SK-N-SH (cell line): Measurements from ENCODE around the gene FYCO1. TPM values are rescaled to one million over a fixed set of nuclear protein-coding genes. Genes with fewer than 3 reads are reported as not detected.

Source experiments
- CTCF ChIA-PET: fragments of 300-600, 350-600 bp; formaldehyde crosslinking; extraction: SDS; loops from one replicate; lab custom pipeline; 2021; lab: Yijun Ruan, JAX
- POLR2A ChIA-PET: fragments of 350-600 bp; sonication (Branson Sonifier 250); formaldehyde crosslinking; extraction: SDS; loops from one replicate; lab custom pipeline; 2020; ENCODE audit warnings: antibody characterized with exemption, inconsistent platforms; lab: Yijun Ruan, JAX
- DNase-seq: peaks from one replicate; pipeline ENCODE4 v3.0.0; 2012
- H2AFZ ChIP-seq: fragments of 200-600 bp; sonication (generic); 2 replicates; pipeline ENCODE4 v1.8.1; 2016; ENCODE audit warnings: antibody characterized with exemption, mild to moderate bottlenecking, low read depth
- H3F3A ChIP-seq: fragments of 200-600 bp; sonication (generic); replicated peaks from 2 replicates; pipeline ENCODE3; 2016; ENCODE audit warnings: antibody characterized with exemption, mild to moderate bottlenecking; ENCODE audit not compliant: insufficient read depth
- H3K27ac ChIP-seq, 2 experiments: fragments of 200-500 bp in 1 of 2; fragments of 200-600 bp in 1 of 2; sonication (Bioruptor generic) in 1 of 2; sonication (generic), shearing (Covaris generic) in 1 of 2; 2 replicates each; pipeline versions ENCODE4 v1.5.1 to v1.6.1; 2014 to 2016; ENCODE audit warnings: low read depth in 2 of 2, inconsistent platforms in 1 of 2, low read length in 1 of 2, mild to moderate bottlenecking in 1 of 2, mixed read lengths in 1 of 2
- H3K27me3 ChIP-seq: fragments of 200-600 bp; sonication (generic), shearing (Covaris generic); 2 replicates; pipeline ENCODE4 v1.6.1; 2016; ENCODE audit warnings: mixed run types; ENCODE audit not compliant: insufficient read depth
- H3K36me3 ChIP-seq, 2 experiments: fragments of 200-500 bp in 1 of 2; fragments of 200-600 bp in 1 of 2; sonication (Bioruptor generic) in 1 of 2; sonication (generic) in 1 of 2; replicated peaks in 1 of 2; 2 replicates each; pipeline versions ENCODE3 to v1.5.1; 2014 to 2016; ENCODE audit warnings: low read length in 1 of 2, mild to moderate bottlenecking in 1 of 2; ENCODE audit not compliant: insufficient read depth in 2 of 2, control insufficient read depth in 1 of 2
- H3K4me1 ChIP-seq, 2 experiments: fragments of 200-500 bp in 1 of 2; fragments of 200-600 bp in 1 of 2; sonication (Bioruptor generic) in 1 of 2; sonication (generic), shearing (Covaris generic) in 1 of 2; 2 replicates each; pipeline versions ENCODE4 v1.5.1 to v1.6.1; 2014 to 2016; ENCODE audit warnings: low read depth in 1 of 2, low read length in 1 of 2, mixed run types in 1 of 2; ENCODE audit not compliant: insufficient read depth in 2 of 2, control insufficient read depth in 1 of 2
- H3K4me2 ChIP-seq: fragments of 200-600 bp; sonication (generic), shearing (Covaris generic); 2 replicates; pipeline ENCODE4 v1.6.1; 2017; ENCODE audit warnings: mixed run types
- H3K4me3 ChIP-seq, 2 experiments: fragments of 200-500 bp in 1 of 2; fragments of 200-600 bp in 1 of 2; sonication (Bioruptor generic) in 1 of 2; sonication (generic), shearing (Covaris generic) in 1 of 2; 2 replicates each; pipeline versions ENCODE4 v1.5.1 to v1.8.1; 2014 to 2016; ENCODE audit warnings: low read depth in 2 of 2, inconsistent platforms in 1 of 2, low read length in 1 of 2, mild to moderate bottlenecking in 1 of 2, mixed read lengths in 1 of 2, moderate library complexity in 1 of 2
- H3K79me2 ChIP-seq: fragments of 200-600 bp; sonication (generic); 2 replicates; pipeline ENCODE4 v1.8.1; 2017; ENCODE audit warnings: mild to moderate bottlenecking; ENCODE audit not compliant: insufficient read depth
- H3K9ac ChIP-seq: fragments of 200-600 bp; sonication (generic); 2 replicates; pipeline ENCODE4 v1.6.1; 2017; ENCODE audit warnings: mixed run types
- H3K9me2 ChIP-seq: fragments of 200-600 bp; sonication (generic); 2 replicates; pipeline ENCODE4 v1.6.1; 2017; ENCODE audit warnings: mixed run types
- H3K9me3 ChIP-seq: fragments of 200-600 bp; sonication (generic); 2 replicates; pipeline ENCODE4 v1.6.1; 2017; ENCODE audit warnings: mixed run types, mild to moderate bottlenecking, moderate library complexity
- H4K20me1 ChIP-seq: fragments of 200-600 bp; sonication (generic); 2 replicates; pipeline ENCODE4 v1.6.1; 2017; ENCODE audit warnings: mild to moderate bottlenecking, mixed run types; ENCODE audit not compliant: insufficient read depth
- EP300 ChIP-seq, 2 experiments: IDR thresholded peaks; 2 replicates each; pipeline versions ENCODE4 v1.4.0 to v1.6.1; 2012; ENCODE audit warnings: borderline replicate concordance in 1 of 2, low read depth in 1 of 2, low read length in 1 of 2
- FOSL2 ChIP-seq: IDR thresholded peaks from 2 replicates; pipeline ENCODE4 v1.4.0; 2012; ENCODE audit warnings: low read depth, mild to moderate bottlenecking, moderate library complexity, borderline replicate concordance
- FOXM1 ChIP-seq: IDR thresholded peaks from 2 replicates; pipeline ENCODE4 v1.4.0; 2012; ENCODE audit warnings: low read depth, mild to moderate bottlenecking
- GATA2 ChIP-seq: sonication (generic); formaldehyde crosslinking; IDR thresholded peaks from 2 replicates; pipeline ENCODE4 v1.5.0; 2020; ENCODE audit warnings: mild to moderate bottlenecking, missing genetic modification reagents
- IRF3 ChIP-seq: fragments of 150-350 bp; IDR thresholded peaks from 2 replicates; pipeline ENCODE4 v1.6.1; 2016; ENCODE audit warnings: mild to moderate bottlenecking, low read depth, low read length
- JUND ChIP-seq: IDR thresholded peaks from 2 replicates; pipeline ENCODE4 v1.4.0; 2012
- MXI1 ChIP-seq: IDR thresholded peaks from 2 replicates; pipeline ENCODE4 v1.6.1; 2012; ENCODE audit warnings: mild to moderate bottlenecking, low read depth, low read length, improper control_type of control experiment
- NRF1 ChIP-seq: IDR thresholded peaks from 2 replicates; pipeline ENCODE4 v1.6.1; 2012; ENCODE audit warnings: low read depth, mild to moderate bottlenecking, low read length
- PBX3 ChIP-seq: IDR thresholded peaks from 2 replicates; pipeline ENCODE4; 2012
- REST ChIP-seq: IDR thresholded peaks from 2 replicates; pipeline ENCODE4 v1.6.1; 2012; ENCODE audit warnings: mild to moderate bottlenecking, low read depth, low read length, moderate library complexity
- SIN3A ChIP-seq: IDR thresholded peaks from 2 replicates; pipeline ENCODE4 v1.6.1; 2012; ENCODE audit warnings: low read depth, mild to moderate bottlenecking, low read length, moderate library complexity, borderline replicate concordance
- TEAD4 ChIP-seq: IDR thresholded peaks from 2 replicates; pipeline ENCODE4 v1.4.0; 2012; ENCODE audit warnings: mild to moderate bottlenecking, borderline replicate concordance; ENCODE audit not compliant: insufficient read depth
- USF1 ChIP-seq: IDR thresholded peaks from 2 replicates; pipeline ENCODE4 v1.4.0; 2012; ENCODE audit warnings: low read depth, borderline replicate concordance
- WGBS: methylation state at CpG from one replicate; pipeline ENCODE4 v1.1.6; 2017; ENCODE audit warnings: low lambda C conversion rate; 5-methylcytosine and 5-hydroxymethylcytosine counted together
- polyA plus RNA-seq, 3 experiments: library from polyadenylated mRNA; depleted of rRNA; stranded (reverse); fragments of >200 nt; gene quantifications; 2 replicates each; pipeline ENCODE4 v1.2.3, GENCODE V29; 2012

Gene FYCO1
- polyA plus RNA-seq, 1 of the 3 experiments (the other 2 are of a cell fraction), result 5.5 TPM

- CTCF ChIA-PET, result interaction anchor here (1.0 kb wide), 1 partner anchor 67 kb away, joined by 4 read pairs; no protein-coding TSS in a partner anchor
These were observed 123.8 kb downstream of the FYCO1 start for GRCh38 chr3:45871780-45872179.

GRCh38 chr3:45870099-45870498 is 125.5 kb downstream of the FYCO1 start:
- CTCF ChIA-PET, result no interaction called here
- no peak overlapping the region for H2AFZ ChIP-seq
- no peaks in the 10 kb centered on the region for H3F3A ChIP-seq
- no peak overlapping the region for H3K4me3 ChIP-seq
- no peaks in the 10 kb centered on the region for H3K36me3 ChIP-seq
- H3K79me2 ChIP-seq, result no peaks in the 10 kb centered on the region
- WGBS, result 34% methylated on average over 4 of the region's 4 CpGs
- no peak overlapping the region for H3K27ac ChIP-seq
- H4K20me1 ChIP-seq, result no peaks in the 10 kb centered on the region
- no peak for TF ChIP-seq EP300 (IDR thresholded peaks at IDR 0.05; ENCODE audit: borderline replicate concordance in 1 of 2, low read depth in 1 of 2, low read length in 1 of 2)
- TF ChIP-seq MXI1, result peak; percentile 58; the same call in 1 of the 2 replicates
- TF ChIP-seq GATA2, result peak; percentile 56
- no peak for TF ChIP-seq REST
- TF ChIP-seq, all 33 proteins: peak for 2
- Histone ChIP-seq H3K4me1 (peaks cover 0 to 6% of the 10 kb centered on the region in 2 experiments; a peak in 1 of 4 replicates), H3K4me2 (no peak overlapping the region), H3K9ac (no peak overlapping the region), H3K9me3 (no peaks in the 10 kb centered on the region), H3K27me3 (no peaks in the 10 kb centered on the region; the same call in 1 of the 2 replicates), H3K9me2 (no peaks in the 10 kb centered on the region)
- no peak for DNase-seq
- POLR2A ChIA-PET, result no interaction called here

More at GRCh38 chr3:45871780-45872179, 123.8 kb downstream of the FYCO1 start:
- DNase-seq, result no peak
- no peaks in the 10 kb centered on the region for H3K79me2 ChIP-seq
- no peak overlapping the region for H3K4me2 ChIP-seq
- H3K27ac ChIP-seq, result no peak overlapping the region
- WGBS, result 68% methylated on average over 6 of the region's 6 CpGs
- no peaks in the 10 kb centered on the region for H3F3A ChIP-seq
- H3K4me3 ChIP-seq, result no peak overlapping the region
- no peaks in the 10 kb centered on the region for H3K9me2 ChIP-seq
- H2AFZ ChIP-seq, result no peak overlapping the region
- H3K36me3 ChIP-seq, result no peaks in the 10 kb centered on the region
- H4K20me1 ChIP-seq, result no peaks in the 10 kb centered on the region
- H3K9ac ChIP-seq, result no peak overlapping the region
- H3K4me1 ChIP-seq, result peaks cover 0 to 6% of the 10 kb centered on the region in 2 experiments; a peak in 1 of 4 replicates
- POLR2A ChIA-PET, result no interaction called here
- no peaks in the 10 kb centered on the region; the same call in 1 of the 2 replicates for H3K27me3 ChIP-seq
- no peaks in the 10 kb centered on the region for H3K9me3 ChIP-seq
- TF ChIP-seq IRF3 (no peak), EP300 (IDR thresholded peaks at IDR 0.05; ENCODE audit: borderline replicate concordance in 1 of 2, low read depth in 1 of 2, low read length in 1 of 2) (no peak), JUND (no peak), NRF1 (no peak), SIN3A (no peak), TEAD4 (no peak), USF1 (no peak), FOSL2 (no peak), PBX3 (no peak), FOXM1 (no peak)
